SK-N-SH treated with all-trans-retinoic acid at 6 μM for 48 hours (cell line): ENCODE results near the gene AIM2.
"Not testable (repeated sequence)": the region's sequence is repeated elsewhere in the genome, so short reads cannot be mapped to it uniquely, and the experiment has no call there.

ENCODE experiments used
- ATAC-seq: fragments of 200-7000 bp; cut with Tn5 transposase; 3 replicates; pipeline ENCODE4 v1.9.1; 2020; ENCODE audit warnings: mild to moderate bottlenecking, moderate library complexity
- ARNTL ChIP-seq: fragments of 450-650 bp; formaldehyde crosslinking; IDR thresholded peaks from 2 replicates; pipeline ENCODE4 v1.5.0; 2020; ENCODE audit warnings: low read depth, mild to moderate bottlenecking, moderate library complexity, borderline replicate concordance
- BACH2 ChIP-seq: fragments of 250-450 bp; sonication (Bioruptor Pico); IDR thresholded peaks from 2 replicates; pipeline ENCODE4 v1.9.0; 2021; ENCODE audit warnings: mild to moderate bottlenecking, borderline replicate concordance
- CREB5 ChIP-seq: fragments of 250-450 bp; sonication (Bioruptor Pico); IDR thresholded peaks from 2 replicates; pipeline ENCODE4 v1.5.1; 2020; ENCODE audit warnings: low read depth, mild to moderate bottlenecking, moderate library complexity
- CSDC2 ChIP-seq: fragments of 250-450 bp; sonication (Bioruptor Pico); IDR thresholded peaks from 2 replicates; pipeline ENCODE4 v1.5.0; 2020; ENCODE audit warnings: mild to moderate bottlenecking, moderate library complexity
- CSRNP3 ChIP-seq: fragments of 250-450 bp; sonication (Bioruptor Pico); IDR thresholded peaks from 2 replicates; pipeline ENCODE4 v1.5.1; 2021; ENCODE audit warnings: mild to moderate bottlenecking, moderate library complexity
- ESRRG ChIP-seq: fragments of 250-450 bp; sonication (Bioruptor Pico); IDR thresholded peaks from 2 replicates; pipeline ENCODE4 v1.6.1; 2021; ENCODE audit warnings: mild to moderate bottlenecking
- GLIS3 ChIP-seq: fragments of 250-450 bp; sonication (Bioruptor Pico); IDR thresholded peaks from 2 replicates; pipeline ENCODE4 v1.5.0; 2020; ENCODE audit warnings: mild to moderate bottlenecking, moderate library complexity
- ISL1 ChIP-seq: fragments of 250-450 bp; sonication (Bioruptor Pico); IDR thresholded peaks from 2 replicates; pipeline ENCODE4 v2.1.2; 2022; ENCODE audit warnings: mild to moderate bottlenecking, moderate library complexity
- OSR1 ChIP-seq: fragments of 250-450 bp; sonication (Bioruptor Pico); IDR thresholded peaks from 2 replicates; pipeline ENCODE4 v1.8.0; 2022; ENCODE audit warnings: moderate library complexity, mild to moderate bottlenecking, inconsistent platforms
- POU6F1 ChIP-seq: fragments of 250-450 bp; sonication (Bioruptor Pico); IDR thresholded peaks from 2 replicates; pipeline ENCODE4 v1.8.0; 2021; ENCODE audit warnings: low read depth, mild to moderate bottlenecking, moderate library complexity, borderline replicate concordance
- PPARA ChIP-seq: fragments of 250-450 bp; sonication (Bioruptor Pico); IDR thresholded peaks from 2 replicates; pipeline ENCODE4 v1.5.0; 2020; ENCODE audit warnings: mild to moderate bottlenecking, borderline replicate concordance
- RARB ChIP-seq: fragments of 250-450 bp; sonication (Bioruptor Pico); IDR thresholded peaks from 2 replicates; pipeline ENCODE4 v1.8.0; 2021; ENCODE audit warnings: mild to moderate bottlenecking, moderate library complexity
- SNAI2 ChIP-seq: fragments of 250-450 bp; sonication (Bioruptor Pico); IDR thresholded peaks from 2 replicates; pipeline ENCODE4 v1.5.0; 2020; ENCODE audit warnings: mild to moderate bottlenecking, moderate library complexity
- TCF4 ChIP-seq: fragments of 250-450 bp; sonication (Bioruptor Pico); IDR thresholded peaks from 2 replicates; pipeline ENCODE4 v1.8.0; 2021; ENCODE audit warnings: mild to moderate bottlenecking, moderate library complexity, borderline replicate concordance
- TOX ChIP-seq: fragments of 250-450 bp; sonication (Bioruptor Pico); IDR thresholded peaks from 2 replicates; pipeline ENCODE4 v1.8.0; 2021; ENCODE audit warnings: mild to moderate bottlenecking, moderate library complexity, borderline replicate concordance
- ZC3H10 ChIP-seq: fragments of 250-450 bp; sonication (Bioruptor Pico); IDR thresholded peaks from 2 replicates; pipeline ENCODE4 v1.5.1; 2021; ENCODE audit warnings: mild to moderate bottlenecking, moderate library complexity
- ZFP3 ChIP-seq: fragments of 250-450 bp; sonication (Bioruptor Pico); IDR thresholded peaks from 2 replicates; pipeline ENCODE4 v1.5.0; 2020; ENCODE audit warnings: mild to moderate bottlenecking, moderate library complexity
- ZFP30 ChIP-seq: fragments of 450-650 bp; formaldehyde crosslinking; IDR thresholded peaks from 2 replicates; pipeline ENCODE4 v1.5.0; 2022; ENCODE audit warnings: mild to moderate bottlenecking, moderate library complexity
- ZNF565 ChIP-seq: fragments of 450-650 bp; formaldehyde crosslinking; conservative IDR thresholded peaks from 2 replicates; pipeline ENCODE4 v1.5.0; 2020; ENCODE audit warnings: low read depth, mild to moderate bottlenecking, moderate library complexity
- ZNF70 ChIP-seq: fragments of 450-650 bp; formaldehyde crosslinking; IDR thresholded peaks from 2 replicates; pipeline ENCODE4 v1.5.0; 2020; ENCODE audit warnings: mild to moderate bottlenecking, moderate library complexity
- ZNF8 ChIP-seq: fragments of 450-650 bp; formaldehyde crosslinking; IDR thresholded peaks from 2 replicates; pipeline ENCODE4 v1.5.0; 2020; ENCODE audit warnings: mild to moderate bottlenecking, moderate library complexity

AIM2 gene

GRCh38 chr1:159054427-159054826, 22.1 kb downstream of the AIM2 start:
- TF ChIP-seq ZC3H10 (CRISPR knock-in tag): no peak
- TF ChIP-seq CREB5 (CRISPR knock-in tag): no peak
- TF ChIP-seq POU6F1 (CRISPR knock-in tag): no peak
- TF ChIP-seq BACH2: no peak
- TF ChIP-seq SNAI2 (CRISPR knock-in tag): no peak
- TF ChIP-seq TOX (CRISPR knock-in tag): no peak
- TF ChIP-seq RARB (CRISPR knock-in tag): no peak

GRCh38 chr1:159051436-159051835, 25.1 kb downstream of the AIM2 start:
- ATAC-seq: no peak
- TF ChIP-seq POU6F1 (CRISPR knock-in tag): no peak
- TF ChIP-seq ZFP3 (CRISPR knock-in tag): no peak
- no peak for TF ChIP-seq SNAI2 (CRISPR knock-in tag)
- TF ChIP-seq, all 23 proteins: peak for 0

More at GRCh38 chr1:159054427-159054826, 22.1 kb downstream of the AIM2 start:
- ATAC-seq: no peak

GRCh38 chr1:159046486-159046885, 30.1 kb downstream of the AIM2 start:
- ATAC-seq: not testable (repeated sequence)

GRCh38 chr1:159040893-159041724, 35.5 kb downstream of the AIM2 start:
- TF ChIP-seq PPARA (CRISPR knock-in tag) (no peak), TCF4 (CRISPR knock-in tag) (no peak), ZFP3 (CRISPR knock-in tag) (no peak), BACH2 (no peak), ARNTL (no peak), RARB (CRISPR knock-in tag) (no peak), POU6F1 (CRISPR knock-in tag) (no peak), CSDC2 (CRISPR knock-in tag) (no peak), ISL1 (CRISPR knock-in tag) (no peak), OSR1 (CRISPR knock-in tag) (no peak), ZFP30 (CRISPR knock-in tag) (no peak), ZNF70 (no peak), SNAI2 (CRISPR knock-in tag) (no peak)
- peak; percentile 24 for ATAC-seq

- no peak for TF ChIP-seq ZNF8
- no peak for TF ChIP-seq CSRNP3 (CRISPR knock-in tag)
- TF ChIP-seq ZFP30 (CRISPR knock-in tag): no peak
- TF ChIP-seq TOX (CRISPR knock-in tag): no peak; the same call in 1 of the 2 replicates
- TF ChIP-seq CSDC2 (CRISPR knock-in tag): no peak
- no peak for TF ChIP-seq ZFP3 (CRISPR knock-in tag)
- no peak for TF ChIP-seq CREB5 (CRISPR knock-in tag)
- TF ChIP-seq PPARA (CRISPR knock-in tag): no peak
- TF ChIP-seq ESRRG (CRISPR knock-in tag): no peak
- no peak for TF ChIP-seq OSR1 (CRISPR knock-in tag)
- TF ChIP-seq BACH2: no peak
- TF ChIP-seq ZC3H10 (CRISPR knock-in tag): no peak
- TF ChIP-seq GLIS3: no peak
- no peak for TF ChIP-seq TCF4 (CRISPR knock-in tag)
- TF ChIP-seq POU6F1 (CRISPR knock-in tag): no peak
- TF ChIP-seq RARB (CRISPR knock-in tag): no peak
- TF ChIP-seq ZNF70: no peak
- no peak for TF ChIP-seq ARNTL
- TF ChIP-seq ZNF565 (CRISPR knock-in tag): no peak
- peak; percentile 96 for ATAC-seq
Measured at GRCh38 chr1:159040206-159040605, 36.4 kb downstream of the AIM2 start.
